Tibial nerve (tissue), 4 donors: Measurements from ENCODE around the gene PPP1R2B. TPM values are rescaled to one million over a fixed set of nuclear protein-coding genes. Genes with fewer than 3 reads are reported as not detected.

ENCODE experiments used
- DNase-seq, 2 donors: peaks; one replicate each; pipeline ENCODE4 v3.0.0-alpha.2; 2019; ENCODE audit warnings: low spot score in 2 of 2
- H3K27ac ChIP-seq, 4 donors: fragments of 200-600 bp; sonication (generic) in 3 of 4; one replicate each; pipeline ENCODE4 v1.5.1; 2017 to 2019; ENCODE audit warnings: mild to moderate bottlenecking in 1 of 4
- H3K27me3 ChIP-seq, 2 donors: fragments of 200-600 bp; sonication (generic) in 1 of 2; one replicate each; pipeline versions ENCODE4 v1.5.1 to v1.6.0; 2017 to 2019
- H3K36me3 ChIP-seq, 3 donors: fragments of 200-600 bp; sonication (generic); one replicate each; pipeline ENCODE4 v1.5.1; 2018 to 2019
- H3K4me1 ChIP-seq, 4 donors: fragments of 200-600 bp; sonication (generic) in 3 of 4; one replicate each; pipeline ENCODE4 v1.5.1; 2017 to 2019
- H3K4me3 ChIP-seq, 4 donors: fragments of 200-600 bp; sonication (generic) in 3 of 4; one replicate each; pipeline ENCODE4 v1.5.1; 2017 to 2019; ENCODE audit warnings: mild to moderate bottlenecking in 1 of 4, moderate library complexity in 1 of 4
- H3K9me3 ChIP-seq, 4 donors: fragments of 200-600 bp; sonication (generic) in 3 of 4; one replicate each; pipeline ENCODE4 v1.5.1; 2017 to 2019
- EP300 ChIP-seq, 2 donors: sonication (generic); formaldehyde crosslinking; IDR thresholded peaks; one replicate each; pipeline ENCODE4 v1.6.1; 2017; ENCODE audit warnings: antibody characterized with exemption in 2 of 2, mild to moderate bottlenecking in 1 of 2
- POLR2A ChIP-seq, 2 donors: fragments of 450-650 bp; IDR thresholded peaks; one replicate each; pipeline ENCODE4 v1.6.1; 2017; ENCODE audit warnings: antibody characterized with exemption in 2 of 2, mild to moderate bottlenecking in 2 of 2, moderate library complexity in 2 of 2
- WGBS, 2 donors: methylation state at CpG; one replicate each; pipeline ENCODE4 v1.1.5; 2018; 5-methylcytosine and 5-hydroxymethylcytosine counted together
- total RNA-seq, 4 donors: library from RNA; depleted of rRNA; stranded (reverse); fragments of >200 nt; gene quantifications; one replicate each; pipeline ENCODE4 v1.1.0, GENCODE V29; 2016
- TF ChIP-seq, protein P1 (sequence below), 5 experiments: fragments of 200-600 bp in 3 of 5; fragments of 450-650 bp in 2 of 5; sonication (generic) in 3 of 5; IDR thresholded peaks; one replicate each; pipeline ENCODE4 v1.5.1; 2016 to 2019; ENCODE audit warnings: antibody characterized with exemption in 5 of 5, mild to moderate bottlenecking in 3 of 5, moderate library complexity in 2 of 5

The PPP1R2B gene
- not detected for total RNA-seq

DNA sequence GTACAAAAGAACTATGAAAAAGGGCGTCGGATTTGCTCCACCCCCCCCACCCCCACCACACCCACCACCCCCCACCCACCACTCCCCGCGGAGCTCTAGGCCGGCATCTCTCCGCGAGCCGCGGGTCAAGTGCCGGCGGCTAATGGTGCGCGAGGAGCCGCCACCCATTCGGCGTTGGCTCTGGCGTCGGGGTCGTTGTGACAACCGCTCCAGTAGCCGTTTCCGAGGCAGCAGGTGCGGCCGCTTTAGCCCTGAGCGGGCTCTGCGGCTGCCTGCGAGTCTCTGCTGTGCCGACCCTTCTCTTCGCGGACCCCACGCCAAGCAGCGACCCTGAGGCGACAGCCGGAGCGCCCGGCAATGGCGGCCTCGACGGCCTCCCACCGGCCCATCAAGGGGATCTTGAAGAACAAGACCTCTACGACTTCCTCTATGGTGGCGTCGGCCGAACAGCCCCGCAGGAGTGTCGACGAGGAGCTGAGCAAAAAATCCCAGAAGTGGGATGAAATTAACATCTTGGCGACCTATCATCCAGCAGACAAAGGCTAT is at the start of gene PPP1R2B:
Gene PPP1R2B (plus strand): TSS at position 90 of the 546 bp plus-strand sequence. CDS start 268 bp downstream, at position 358.
- no peak for DNase-seq
- Histone ChIP-seq H3K9me3 (peaks cover 0 to 31% (median 0%) of the 10 kb centered on the region in 4 donors), H3K27me3 (no peaks in the 10 kb centered on the region), H3K36me3 (no peaks in the 10 kb centered on the region), H3K4me1 (no peaks in the 10 kb centered on the region), H3K4me3 (no peak within 1 kb of the TSS), H3K27ac (no peak within 1 kb of the TSS)
- 57 to 63% methylated on average over 44 to 48 of the region's 48 CpGs for WGBS, 2 donors
- no peak for TF ChIP-seq EP300 (IDR thresholded peaks at IDR 0.05)
- TF ChIP-seq POLR2A (IDR thresholded peaks at IDR 0.05), result no peak
- TF ChIP-seq, protein P1, sequence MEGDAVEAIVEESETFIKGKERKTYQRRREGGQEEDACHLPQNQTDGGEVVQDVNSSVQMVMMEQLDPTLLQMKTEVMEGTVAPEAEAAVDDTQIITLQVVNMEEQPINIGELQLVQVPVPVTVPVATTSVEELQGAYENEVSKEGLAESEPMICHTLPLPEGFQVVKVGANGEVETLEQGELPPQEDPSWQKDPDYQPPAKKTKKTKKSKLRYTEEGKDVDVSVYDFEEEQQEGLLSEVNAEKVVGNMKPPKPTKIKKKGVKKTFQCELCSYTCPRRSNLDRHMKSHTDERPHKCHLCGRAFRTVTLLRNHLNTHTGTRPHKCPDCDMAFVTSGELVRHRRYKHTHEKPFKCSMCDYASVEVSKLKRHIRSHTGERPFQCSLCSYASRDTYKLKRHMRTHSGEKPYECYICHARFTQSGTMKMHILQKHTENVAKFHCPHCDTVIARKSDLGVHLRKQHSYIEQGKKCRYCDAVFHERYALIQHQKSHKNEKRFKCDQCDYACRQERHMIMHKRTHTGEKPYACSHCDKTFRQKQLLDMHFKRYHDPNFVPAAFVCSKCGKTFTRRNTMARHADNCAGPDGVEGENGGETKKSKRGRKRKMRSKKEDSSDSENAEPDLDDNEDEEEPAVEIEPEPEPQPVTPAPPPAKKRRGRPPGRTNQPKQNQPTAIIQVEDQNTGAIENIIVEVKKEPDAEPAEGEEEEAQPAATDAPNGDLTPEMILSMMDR (IDR thresholded peaks at IDR 0.05), result no peak

DNA sequence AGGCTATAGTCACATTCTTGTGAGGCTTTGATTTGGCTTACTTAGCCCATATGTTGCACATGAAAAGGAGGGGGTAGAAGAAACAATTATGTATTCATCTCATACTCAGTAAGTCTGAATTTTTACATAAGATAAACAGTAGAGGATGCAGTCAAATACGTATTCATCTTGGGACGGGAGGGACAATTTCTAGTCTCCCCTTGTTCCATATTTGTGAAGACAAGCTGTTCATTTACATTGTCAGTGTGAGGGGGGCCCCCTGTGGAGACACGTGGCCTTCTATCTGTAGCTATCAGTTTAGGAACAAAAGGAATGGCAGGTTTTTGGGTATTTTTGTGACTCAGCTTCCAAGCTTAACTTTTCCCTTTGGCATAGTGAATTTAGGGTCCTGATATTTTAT is 49.2 kb upstream of the PPP1R2B start:
- Histone ChIP-seq H3K36me3 (no peaks in the 10 kb centered on the region), H3K4me1 (no peaks in the 10 kb centered on the region), H3K27ac (no peak overlapping the region), H3K9me3 (no peaks in the 10 kb centered on the region), H3K27me3 (no peaks in the 10 kb centered on the region), H3K4me3 (no peak overlapping the region)
- no peak for DNase-seq
- no peak for TF ChIP-seq POLR2A (IDR thresholded peaks at IDR 0.05)
- no peak for TF ChIP-seq EP300 (IDR thresholded peaks at IDR 0.05)
- TF ChIP-seq, protein P1 (IDR thresholded peaks at IDR 0.05), result no peak
- WGBS, 2 donors, result 39 to 51% methylated on average over 3 of the region's 3 CpGs

DNA sequence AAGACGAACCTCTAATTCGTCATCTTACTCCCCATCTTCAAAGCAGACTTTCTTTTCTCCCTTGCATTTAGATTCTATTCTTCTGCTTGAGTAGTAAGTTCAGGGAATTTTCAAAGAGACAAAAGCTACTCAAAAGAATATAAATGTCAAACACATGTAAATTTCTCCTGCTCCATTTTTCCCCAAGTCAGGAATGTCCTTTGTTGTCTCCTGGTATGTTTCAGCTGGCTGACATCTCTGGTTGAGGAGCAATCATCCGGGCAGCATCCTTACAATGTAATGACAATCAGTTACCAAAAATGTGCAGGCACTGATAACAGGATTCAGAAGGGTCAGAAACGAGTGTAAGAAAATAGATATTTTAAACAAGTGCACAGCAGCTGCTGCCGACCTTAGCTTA is 47.6 kb upstream of the PPP1R2B start:
- Histone ChIP-seq H3K4me1 (no peaks in the 10 kb centered on the region), H3K27me3 (no peaks in the 10 kb centered on the region), H3K4me3 (no peak overlapping the region), H3K9me3 (peaks cover 0 to under 1% (median 0%) of the 10 kb centered on the region in 4 donors), H3K27ac (no peak overlapping the region), H3K36me3 (no peaks in the 10 kb centered on the region)
- 67 to 74% methylated on average over 5 of the region's 5 CpGs for WGBS, 2 donors
- DNase-seq, result no peak
- TF ChIP-seq, protein P1 (IDR thresholded peaks at IDR 0.05), result no peak
- TF ChIP-seq POLR2A (IDR thresholded peaks at IDR 0.05), result no peak
- TF ChIP-seq EP300 (IDR thresholded peaks at IDR 0.05), result no peak

DNA sequence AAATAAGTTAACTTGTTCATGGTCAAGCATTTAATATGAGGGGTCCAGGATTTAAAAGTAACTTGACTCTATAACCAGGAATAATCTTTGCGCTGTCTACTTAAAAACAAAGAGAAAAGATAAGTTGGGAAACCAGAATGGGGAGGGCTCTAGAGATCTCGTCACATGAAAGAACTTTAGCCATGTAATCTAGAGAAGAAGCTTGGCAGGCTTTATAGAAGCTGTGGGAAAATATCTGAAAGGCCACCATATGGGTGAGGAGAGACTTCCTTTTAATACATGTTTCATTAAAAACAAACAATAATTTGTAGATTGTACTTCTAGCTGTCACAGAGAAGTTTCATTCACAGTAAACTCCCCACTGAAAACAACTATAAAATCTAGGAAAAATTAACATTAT is 46.7 kb upstream of the PPP1R2B start:
- Histone ChIP-seq H3K27ac (no peak overlapping the region), H3K36me3 (no peaks in the 10 kb centered on the region), H3K4me3 (no peak overlapping the region), H3K9me3 (peaks cover 0 to 4% (median 0%) of the 10 kb centered on the region in 4 donors), H3K4me1 (no peaks in the 10 kb centered on the region), H3K27me3 (no peaks in the 10 kb centered on the region)
- 53 to 62% methylated on average over 2 of the region's 2 CpGs for WGBS, 2 donors
- no peak for DNase-seq
- TF ChIP-seq, protein P1 (IDR thresholded peaks at IDR 0.05), result no peak
- TF ChIP-seq POLR2A (IDR thresholded peaks at IDR 0.05), result no peak
- no peak for TF ChIP-seq EP300 (IDR thresholded peaks at IDR 0.05)

DNA sequence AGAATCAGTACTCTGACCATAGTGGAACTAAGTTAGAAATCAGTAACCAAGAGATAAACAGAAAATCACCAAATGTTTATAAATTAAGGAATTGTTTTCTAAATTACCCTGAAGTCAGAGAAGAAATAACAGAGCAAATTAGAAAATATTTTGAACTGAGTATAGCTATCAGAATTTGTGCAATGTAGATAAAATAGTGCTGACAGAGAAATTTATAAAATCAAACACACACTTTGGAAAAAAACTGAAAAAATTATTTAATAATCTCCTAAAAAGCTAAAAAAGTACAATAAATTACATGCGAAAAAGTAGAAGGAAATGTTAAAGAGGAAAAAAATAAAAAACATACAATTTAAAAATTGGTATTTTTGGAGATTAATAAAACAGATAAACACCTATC is 37.1 kb upstream of the PPP1R2B start:
- no peaks in the 10 kb centered on the region for H3K4me1 ChIP-seq
- no peak overlapping the region for H3K27ac ChIP-seq
- TF ChIP-seq EP300 (IDR thresholded peaks at IDR 0.05) (no peak), POLR2A (IDR thresholded peaks at IDR 0.05) (no peak)
- TF ChIP-seq, protein P1 (IDR thresholded peaks at IDR 0.05), result no peak
- peaks cover 0 to 7% (median 0%) of the 10 kb centered on the region in 4 donors for H3K9me3 ChIP-seq
- WGBS, 2 donors, result 85 to 95% methylated on average over 1 of the region's 1 CpG
- no peaks in the 10 kb centered on the region for H3K36me3 ChIP-seq
- H3K4me3 ChIP-seq, result no peak overlapping the region
- DNase-seq, result no peak
- H3K27me3 ChIP-seq, result no peaks in the 10 kb centered on the region
